SK-N-SH (cell line): Measurements from ENCODE around the gene KNDC1. TPM values are rescaled to one million over a fixed set of nuclear protein-coding genes. Genes with fewer than 3 reads are reported as not detected.

Experiments used
- CTCF ChIA-PET: fragments of 300-600, 350-600 bp; formaldehyde crosslinking; extraction: SDS; loops from one replicate; lab custom pipeline; 2021; lab: Yijun Ruan, JAX
- POLR2A ChIA-PET: fragments of 350-600 bp; sonication (Branson Sonifier 250); formaldehyde crosslinking; extraction: SDS; loops from one replicate; lab custom pipeline; 2020; ENCODE audit warnings: antibody characterized with exemption, inconsistent platforms; lab: Yijun Ruan, JAX
- DNase-seq: peaks from one replicate; pipeline ENCODE4 v3.0.0; 2012
- H2AFZ ChIP-seq: fragments of 200-600 bp; sonication (generic); 2 replicates; pipeline ENCODE4 v1.8.1; 2016; ENCODE audit warnings: antibody characterized with exemption, mild to moderate bottlenecking, low read depth
- H3F3A ChIP-seq: fragments of 200-600 bp; sonication (generic); replicated peaks from 2 replicates; pipeline ENCODE3; 2016; ENCODE audit warnings: antibody characterized with exemption, mild to moderate bottlenecking; ENCODE audit not compliant: insufficient read depth
- H3K27ac ChIP-seq, 2 experiments: fragments of 200-500 bp in 1 of 2; fragments of 200-600 bp in 1 of 2; sonication (Bioruptor generic) in 1 of 2; sonication (generic), shearing (Covaris generic) in 1 of 2; 2 replicates each; pipeline versions ENCODE4 v1.5.1 to v1.6.1; 2014 to 2016; ENCODE audit warnings: low read depth in 2 of 2, inconsistent platforms in 1 of 2, low read length in 1 of 2, mild to moderate bottlenecking in 1 of 2, mixed read lengths in 1 of 2
- H3K27me3 ChIP-seq: fragments of 200-600 bp; sonication (generic), shearing (Covaris generic); 2 replicates; pipeline ENCODE4 v1.6.1; 2016; ENCODE audit warnings: mixed run types; ENCODE audit not compliant: insufficient read depth
- H3K36me3 ChIP-seq, 2 experiments: fragments of 200-500 bp in 1 of 2; fragments of 200-600 bp in 1 of 2; sonication (Bioruptor generic) in 1 of 2; sonication (generic) in 1 of 2; replicated peaks in 1 of 2; 2 replicates each; pipeline versions ENCODE3 to v1.5.1; 2014 to 2016; ENCODE audit warnings: low read length in 1 of 2, mild to moderate bottlenecking in 1 of 2; ENCODE audit not compliant: insufficient read depth in 2 of 2, control insufficient read depth in 1 of 2
- H3K4me1 ChIP-seq, 2 experiments: fragments of 200-500 bp in 1 of 2; fragments of 200-600 bp in 1 of 2; sonication (Bioruptor generic) in 1 of 2; sonication (generic), shearing (Covaris generic) in 1 of 2; 2 replicates each; pipeline versions ENCODE4 v1.5.1 to v1.6.1; 2014 to 2016; ENCODE audit warnings: low read depth in 1 of 2, low read length in 1 of 2, mixed run types in 1 of 2; ENCODE audit not compliant: insufficient read depth in 2 of 2, control insufficient read depth in 1 of 2
- H3K4me2 ChIP-seq: fragments of 200-600 bp; sonication (generic), shearing (Covaris generic); 2 replicates; pipeline ENCODE4 v1.6.1; 2017; ENCODE audit warnings: mixed run types
- H3K4me3 ChIP-seq, 2 experiments: fragments of 200-500 bp in 1 of 2; fragments of 200-600 bp in 1 of 2; sonication (Bioruptor generic) in 1 of 2; sonication (generic), shearing (Covaris generic) in 1 of 2; 2 replicates each; pipeline versions ENCODE4 v1.5.1 to v1.8.1; 2014 to 2016; ENCODE audit warnings: low read depth in 2 of 2, inconsistent platforms in 1 of 2, low read length in 1 of 2, mild to moderate bottlenecking in 1 of 2, mixed read lengths in 1 of 2, moderate library complexity in 1 of 2
- H3K79me2 ChIP-seq: fragments of 200-600 bp; sonication (generic); 2 replicates; pipeline ENCODE4 v1.8.1; 2017; ENCODE audit warnings: mild to moderate bottlenecking; ENCODE audit not compliant: insufficient read depth
- H3K9ac ChIP-seq: fragments of 200-600 bp; sonication (generic); 2 replicates; pipeline ENCODE4 v1.6.1; 2017; ENCODE audit warnings: mixed run types
- H3K9me2 ChIP-seq: fragments of 200-600 bp; sonication (generic); 2 replicates; pipeline ENCODE4 v1.6.1; 2017; ENCODE audit warnings: mixed run types
- H3K9me3 ChIP-seq: fragments of 200-600 bp; sonication (generic); 2 replicates; pipeline ENCODE4 v1.6.1; 2017; ENCODE audit warnings: mixed run types, mild to moderate bottlenecking, moderate library complexity
- H4K20me1 ChIP-seq: fragments of 200-600 bp; sonication (generic); 2 replicates; pipeline ENCODE4 v1.6.1; 2017; ENCODE audit warnings: mild to moderate bottlenecking, mixed run types; ENCODE audit not compliant: insufficient read depth
- CHD2 ChIP-seq: fragments of 150-350 bp; IDR thresholded peaks from 2 replicates; pipeline ENCODE4 v1.6.1; 2018; ENCODE audit warnings: low read length; ENCODE audit not compliant: partially characterized antibody
- EZH2phosphoT487 ChIP-seq: fragments of 200-600 bp; sonication (generic); IDR thresholded peaks from 2 replicates; pipeline ENCODE4 v1.6.1; 2017; ENCODE audit warnings: low read depth, mixed run types, mild to moderate bottlenecking, antibody characterized with exemption, moderate library complexity, borderline replicate concordance
- FOSL2 ChIP-seq: IDR thresholded peaks from 2 replicates; pipeline ENCODE4 v1.4.0; 2012; ENCODE audit warnings: low read depth, mild to moderate bottlenecking, moderate library complexity, borderline replicate concordance
- FOXJ3 ChIP-seq: sonication (generic); formaldehyde crosslinking; IDR thresholded peaks from 2 replicates; pipeline ENCODE4 v1.5.1; 2020; ENCODE audit warnings: mild to moderate bottlenecking, missing genetic modification reagents
- FOXM1 ChIP-seq: IDR thresholded peaks from 2 replicates; pipeline ENCODE4 v1.4.0; 2012; ENCODE audit warnings: low read depth, mild to moderate bottlenecking
- GABPA ChIP-seq: IDR thresholded peaks from 2 replicates; pipeline ENCODE4 v1.4.0; 2012; ENCODE audit warnings: low read depth, mild to moderate bottlenecking
- IRF3 ChIP-seq: fragments of 150-350 bp; IDR thresholded peaks from 2 replicates; pipeline ENCODE4 v1.6.1; 2016; ENCODE audit warnings: mild to moderate bottlenecking, low read depth, low read length
- MEF2A ChIP-seq: IDR thresholded peaks from 2 replicates; pipeline ENCODE4 v1.4.0; 2012; ENCODE audit warnings: low read depth, borderline replicate concordance
- NRF1 ChIP-seq: IDR thresholded peaks from 2 replicates; pipeline ENCODE4 v1.6.1; 2012; ENCODE audit warnings: low read depth, mild to moderate bottlenecking, low read length
- RCOR1 ChIP-seq: fragments of 150-350 bp; IDR thresholded peaks from 2 replicates; pipeline ENCODE4 v1.6.1; 2017; ENCODE audit warnings: antibody characterized with exemption, low read length
- RFX5 ChIP-seq: IDR thresholded peaks from 2 replicates; pipeline ENCODE4 v1.6.1; 2012; ENCODE audit warnings: mild to moderate bottlenecking, improper control_type of control experiment, low read length
- TAF1 ChIP-seq: IDR thresholded peaks from 2 replicates; pipeline ENCODE4 v1.6.1; 2012; ENCODE audit warnings: low read depth, mild to moderate bottlenecking, low read length, moderate library complexity, borderline replicate concordance
- USF1 ChIP-seq: IDR thresholded peaks from 2 replicates; pipeline ENCODE4 v1.4.0; 2012; ENCODE audit warnings: low read depth, borderline replicate concordance
- WGBS: methylation state at CpG from one replicate; pipeline ENCODE4 v1.1.6; 2017; ENCODE audit warnings: low lambda C conversion rate; 5-methylcytosine and 5-hydroxymethylcytosine counted together
- polyA plus RNA-seq, 3 experiments: library from polyadenylated mRNA; depleted of rRNA; stranded (reverse); fragments of >200 nt; gene quantifications; 2 replicates each; pipeline ENCODE4 v1.2.3, GENCODE V29; 2012

KNDC1 gene
- polyA plus RNA-seq, 1 of the 3 experiments (the other 2 are of a cell fraction): 1.4 TPM

GRCh38 chr10:133166828-133167692 lies 7.0 kb downstream of the KNDC1 start:
- no peak for TF ChIP-seq MEF2A
- Histone ChIP-seq H3K9ac (no peak overlapping the region), H3K9me2 (no peaks in the 10 kb centered on the region), H3K4me1 (no peaks in the 10 kb centered on the region), H2AFZ (no peak overlapping the region), H3K79me2 (no peaks in the 10 kb centered on the region), H3K9me3 (no peaks in the 10 kb centered on the region), H3K27me3 (no peaks in the 10 kb centered on the region), H3K4me3 (no peak overlapping the region), H3K27ac (no peak overlapping the region), H4K20me1 (no peaks in the 10 kb centered on the region), H3K36me3 (no peaks in the 10 kb centered on the region), H3F3A (no peaks in the 10 kb centered on the region), H3K4me2 (no peak overlapping the region)
- CTCF ChIA-PET: interaction anchor here (1.7 kb wide), 1 partner anchor 24 kb away, joined by 7 read pairs; no protein-coding TSS in a partner anchor
- POLR2A ChIA-PET: no interaction called here
- WGBS: 86% methylated on average over 38 of the region's 66 CpGs
- DNase-seq: no peak

GRCh38 chr10:133167693-133168616 lies 7.9 kb downstream of the KNDC1 start:
- no peaks in the 10 kb centered on the region for H3F3A ChIP-seq
- no peak for DNase-seq
- H3K4me2 ChIP-seq: no peak overlapping the region
- no peaks in the 10 kb centered on the region for H3K9me2 ChIP-seq
- H3K4me1 ChIP-seq: no peaks in the 10 kb centered on the region
- H2AFZ ChIP-seq: no peak overlapping the region
- H3K27me3 ChIP-seq: no peaks in the 10 kb centered on the region
- no peak overlapping the region for H3K4me3 ChIP-seq
- H3K27ac ChIP-seq: no peak overlapping the region
- ChIA-PET POLR2A (no interaction called here), CTCF (interaction anchor here (1.7 kb wide), 1 partner anchor 24 kb away, joined by 7 read pairs; no protein-coding TSS in a partner anchor)
- 84% methylated on average over 21 of the region's 37 CpGs for WGBS
- no peaks in the 10 kb centered on the region for H3K9me3 ChIP-seq
- H3K36me3 ChIP-seq: no peaks in the 10 kb centered on the region
- TF ChIP-seq USF1 (no peak), NRF1 (no peak)
- H4K20me1 ChIP-seq: no peaks in the 10 kb centered on the region
- H3K9ac ChIP-seq: no peak overlapping the region
- H3K79me2 ChIP-seq: no peaks in the 10 kb centered on the region

- Histone ChIP-seq H3K79me2 (no peaks in the 10 kb centered on the region), H3K36me3 (no peaks in the 10 kb centered on the region), H3K4me1 (no peaks in the 10 kb centered on the region), H4K20me1 (no peaks in the 10 kb centered on the region), H3K9ac (no peak overlapping the region), H3K9me3 (no peaks in the 10 kb centered on the region), H3K9me2 (no peaks in the 10 kb centered on the region), H3K27me3 (no peaks in the 10 kb centered on the region), H3K4me2 (no peak overlapping the region), H3K4me3 (no peak overlapping the region), H2AFZ (no peak overlapping the region), H3K27ac (no peak overlapping the region), H3F3A (no peaks in the 10 kb centered on the region)
- no peak for DNase-seq
- 71% methylated on average over 14 of the region's 14 CpGs for WGBS
- ChIA-PET CTCF (interaction anchor here (1.7 kb wide), 1 partner anchor 25 kb away, joined by 7 read pairs; no protein-coding TSS in a partner anchor), POLR2A (no interaction called here)
- TF ChIP-seq USF1: no peak
- TF ChIP-seq CHD2: no peak
- TF ChIP-seq NRF1: no peak
- TF ChIP-seq FOXJ3 (CRISPR knock-in tag): no peak
- no peak for TF ChIP-seq EZH2phosphoT487
- TF ChIP-seq RCOR1: no peak
- TF ChIP-seq GABPA: no peak
- no peak for TF ChIP-seq TAF1
- no peak for TF ChIP-seq FOSL2
- TF ChIP-seq FOXM1: no peak
- TF ChIP-seq IRF3: no peak
- no peak for TF ChIP-seq RFX5
Observed at GRCh38 chr10:133168617-133169031, 8.6 kb downstream of the KNDC1 start.
